Measurements from ENCODE around the gene TRPV4.

TRPV4 gene

GRCh38 chr12:109808876-109809646, 24.1 kb downstream of the TRPV4 start:
- no peak for DNase-seq (ENCODE audit: low read depth in 1 of 2, low spot score in 1 of 2)

GRCh38 chr12:109807954-109808643, 25.1 kb downstream of the TRPV4 start:
- DNase-seq (ENCODE audit: low read depth in 1 of 2, low spot score in 1 of 2) = no peak

GRCh38 chr12:109804820-109805761, 28.1 kb downstream of the TRPV4 start:
- DNase-seq (ENCODE audit: low read depth in 1 of 2, low spot score in 1 of 2) = peak; percentile 47 to 54

GRCh38 chr12:109803678-109804077, 29.5 kb downstream of the TRPV4 start:
- no peak for DNase-seq (ENCODE audit: low read depth in 1 of 2, low spot score in 1 of 2)

GRCh38 chr12:109802828-109803227, 30.4 kb downstream of the TRPV4 start:
- no peak for DNase-seq (ENCODE audit: low read depth in 1 of 2, low spot score in 1 of 2)

- DNase-seq (ENCODE audit: low read depth in 1 of 2, low spot score in 1 of 2) = no peak
Measured at GRCh38 chr12:109800536-109800935, 32.7 kb downstream of the TRPV4 start.

GRCh38 chr12:109798691-109799090, 34.5 kb downstream of the TRPV4 start:
- DNase-seq (ENCODE audit: low read depth in 1 of 2, low spot score in 1 of 2) = no peak

GRCh38 chr12:109797905-109798669, 35.1 kb downstream of the TRPV4 start:
- no peak for DNase-seq (ENCODE audit: low read depth in 1 of 2, low spot score in 1 of 2)

- no peak for DNase-seq (ENCODE audit: low read depth in 1 of 2, low spot score in 1 of 2)
Measured at GRCh38 chr12:109796057-109796456, 37.1 kb downstream of the TRPV4 start.

GRCh38 chr12:109795023-109795422, 38.2 kb downstream of the TRPV4 start:
- no peak for DNase-seq (ENCODE audit: low read depth in 1 of 2, low spot score in 1 of 2)

- no peak for DNase-seq (ENCODE audit: low read depth in 1 of 2, low spot score in 1 of 2)
Measured at GRCh38 chr12:109793826-109794501, 39.2 kb downstream of the TRPV4 start.

GRCh38 chr12:109793411-109793810, 39.8 kb downstream of the TRPV4 start:
- no peak for DNase-seq (ENCODE audit: low read depth in 1 of 2, low spot score in 1 of 2)

- no peak for DNase-seq (ENCODE audit: low read depth in 1 of 2, low spot score in 1 of 2)
Measured at GRCh38 chr12:109792992-109793391, 40.2 kb downstream of the TRPV4 start.

- no peak for DNase-seq (ENCODE audit: low read depth in 1 of 2, low spot score in 1 of 2)
Measured at GRCh38 chr12:109789526-109790048, 43.6 kb downstream of the TRPV4 start.

GRCh38 chr12:109786799-109787198, 46.4 kb downstream of the TRPV4 start:
- no peak for DNase-seq (ENCODE audit: low read depth in 1 of 2, low spot score in 1 of 2)

- DNase-seq (ENCODE audit: low read depth in 1 of 2, low spot score in 1 of 2) = no peak
Measured at GRCh38 chr12:109785854-109786253, 47.3 kb downstream of the TRPV4 start.

- DNase-seq (ENCODE audit: low read depth in 1 of 2, low spot score in 1 of 2) = no peak
Measured at GRCh38 chr12:109783965-109784244, 49.3 kb downstream of the TRPV4 start.

- no peak for DNase-seq (ENCODE audit: low read depth in 1 of 2, low spot score in 1 of 2)
Measured at GRCh38 chr12:109783135-109783964, 49.8 kb downstream of the TRPV4 start.

GRCh38 chr12:109782326-109782703, 50.9 kb downstream of the TRPV4 start:
- no peak for DNase-seq (ENCODE audit: low read depth in 1 of 2, low spot score in 1 of 2)
